GM15510 (cell line): ENCODE results near the gene MINDY4.

Experiments used
- POLR2A ChIP-seq: IDR thresholded peaks from 3 replicates; pipeline ENCODE4 v1.6.1; 2011; ENCODE audit warnings: borderline replicate concordance; ENCODE audit not compliant: insufficient read length; ENCODE audit errors: extremely low read depth

The MINDY4 gene

GRCh38 chr7:30920584-30921539 is 149.6 kb downstream of the MINDY4 start:
- no peak for TF ChIP-seq POLR2A

GRCh38 chr7:30921540-30922401 is 150.6 kb downstream of the MINDY4 start:
- no peak for TF ChIP-seq POLR2A

- no peak for TF ChIP-seq POLR2A
Observed at GRCh38 chr7:30922596-30922995, 151.4 kb downstream of the MINDY4 start.

GRCh38 chr7:30923009-30923773 is 152.0 kb downstream of the MINDY4 start:
- no peak for TF ChIP-seq POLR2A

GRCh38 chr7:30923774-30924413 is 152.7 kb downstream of the MINDY4 start:
- no peak for TF ChIP-seq POLR2A

GRCh38 chr7:30924624-30925023 is 153.4 kb downstream of the MINDY4 start:
- no peak for TF ChIP-seq POLR2A

- TF ChIP-seq POLR2A, result no peak
Observed at GRCh38 chr7:30925117-30925516, 153.9 kb downstream of the MINDY4 start.

GRCh38 chr7:30925913-30926312 is 154.7 kb downstream of the MINDY4 start:
- no peak for TF ChIP-seq POLR2A

- TF ChIP-seq POLR2A, result no peak
Observed at GRCh38 chr7:30926313-30926712, 155.1 kb downstream of the MINDY4 start.

- TF ChIP-seq POLR2A, result no peak
Observed at GRCh38 chr7:30927040-30927439, 155.8 kb downstream of the MINDY4 start.

- no peak for TF ChIP-seq POLR2A
Observed at GRCh38 chr7:30927559-30927958, 156.3 kb downstream of the MINDY4 start.

- TF ChIP-seq POLR2A, result no peak
Observed at GRCh38 chr7:30928254-30928872, 157.1 kb downstream of the MINDY4 start.

- no peak for TF ChIP-seq POLR2A
Observed at GRCh38 chr7:30929686-30930085, 158.5 kb downstream of the MINDY4 start.

GRCh38 chr7:30930621-30931020 is 159.4 kb downstream of the MINDY4 start:
- no peak for TF ChIP-seq POLR2A
